Retina (tissue), 1 donor: ENCODE data around the gene COQ10A.
"Not testable (repeated sequence)": the region's sequence is repeated elsewhere in the genome, so short reads cannot be mapped to it uniquely, and the experiment has no call there.

Experiments used
- DNase-seq: peaks from one replicate; pipeline ENCODE4 v3.0.0-alpha.2; 2016

Gene COQ10A

GRCh38 chr12:56282030-56282429 lies 15.3 kb downstream of the COQ10A start:
- DNase-seq, result no peak

- no peak for DNase-seq
These were observed 15.8 kb downstream of the COQ10A start for GRCh38 chr12:56282579-56282978.

GRCh38 chr12:56284263-56284662 lies 17.5 kb downstream of the COQ10A start:
- DNase-seq, result not testable (repeated sequence)

- no peak for DNase-seq
These were observed 19.5 kb downstream of the COQ10A start for GRCh38 chr12:56286044-56286830.

- no peak for DNase-seq
These were observed 22.1 kb downstream of the COQ10A start for GRCh38 chr12:56288705-56289387.

GRCh38 chr12:56293795-56294194 lies 27.1 kb downstream of the COQ10A start:
- no peak for DNase-seq

- DNase-seq, result no peak
These were observed 29.6 kb downstream of the COQ10A start for GRCh38 chr12:56296295-56296694.

GRCh38 chr12:56297400-56297799 lies 30.7 kb downstream of the COQ10A start:
- no peak for DNase-seq

- DNase-seq, result no peak
These were observed 32.1 kb downstream of the COQ10A start for GRCh38 chr12:56298828-56299227.

GRCh38 chr12:56299308-56299852 lies 32.6 kb downstream of the COQ10A start:
- DNase-seq, result no peak

GRCh38 chr12:56299853-56300643 lies 33.3 kb downstream of the COQ10A start, which contains the start of gene CS:
CS (minus strand) TSS chr12:56300330; CDS start chr12:56300201, 129 bp downstream.
- DNase-seq, result peak; percentile 98

GRCh38 chr12:56300644-56301464 lies 34.1 kb downstream of the COQ10A start:
- DNase-seq, result no peak

- DNase-seq, result no peak
These were observed 37.5 kb downstream of the COQ10A start for GRCh38 chr12:56304276-56304675.

GRCh38 chr12:56304872-56305590 lies 38.3 kb downstream of the COQ10A start:
- no peak for DNase-seq

GRCh38 chr12:56307221-56307965 lies 40.7 kb downstream of the COQ10A start:
- no peak for DNase-seq

- no peak for DNase-seq
These were observed 42.0 kb downstream of the COQ10A start for GRCh38 chr12:56308714-56309113.

GRCh38 chr12:56311003-56311402 lies 44.3 kb downstream of the COQ10A start:
- no peak for DNase-seq

GRCh38 chr12:56315249-56315621 lies 48.5 kb downstream of the COQ10A start:
- no peak for DNase-seq

GRCh38 chr12:56315622-56316473 lies 49.1 kb downstream of the COQ10A start, which contains the start of gene CNPY2:
CNPY2 (minus strand) TSS chr12:56315988; CDS start chr12:56315217, 771 bp downstream.
- DNase-seq, result peak; percentile 99

- no peak for DNase-seq
These were observed 50.9 kb downstream of the COQ10A start for GRCh38 chr12:56317675-56318074.
